ENCODE results near the gene DYNC2I2. TPM values are rescaled to one million over a fixed set of nuclear protein-coding genes. Genes with fewer than 3 reads are reported as not detected.

DYNC2I2 gene
- total and polyA plus RNA-seq, 2 experiments from 2014 or later = 48.7 to 78.3 TPM

DNA sequence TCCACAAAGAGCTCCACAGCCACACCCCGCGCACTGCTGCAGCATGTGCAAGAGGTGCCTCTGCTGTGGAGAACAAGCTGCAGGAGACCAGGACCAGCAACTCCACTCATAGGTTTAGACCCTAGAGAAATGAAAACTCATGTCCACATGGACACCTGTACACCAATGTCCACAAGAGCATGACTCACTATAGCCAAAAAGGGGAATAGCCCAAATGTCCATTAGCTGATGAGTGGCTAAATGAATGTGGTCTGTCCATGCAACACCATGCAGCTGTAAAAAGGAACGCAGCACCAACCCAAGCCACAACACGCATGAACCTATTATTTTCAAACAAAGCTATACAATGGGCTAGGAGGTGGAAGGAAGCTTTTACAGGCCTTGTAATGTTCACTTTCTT, 18.1 kb downstream of the DYNC2I2 start:
- H3K9me2 ChIP-seq (ENCODE audit: insufficient read depth) = no peaks in the 10 kb centered on the region
- H3K9me3 Mint-ChIP-seq = no peaks in the 10 kb centered on the region
- no peak overlapping the region for H3K4me3 Mint-ChIP-seq
- H3K36me3 Mint-ChIP-seq (ENCODE audit: low read depth) = peaks cover 26% of the 10 kb centered on the region
- no peak overlapping the region for H3K4me2 ChIP-seq
- H3K4me1 Mint-ChIP-seq = peaks cover 9% of the 10 kb centered on the region
- peaks cover 16% of the 10 kb centered on the region for H3K27me3 Mint-ChIP-seq (ENCODE audit: insufficient read depth, low read depth, poor library complexity)
- 0 out of 2 replicates have a peak, but pooled peaks cover 8% of the 10 kb centered on the region for H3K4me1 ChIP-seq (ENCODE audit: insufficient read depth)
- H4K20me1 ChIP-seq (replicated peaks; ENCODE audit: insufficient read depth) = no peaks in the 10 kb centered on the region; the same call in none of the 2 replicates
- H3K27ac Mint-ChIP-seq = no peak overlapping the region
- H3F3A ChIP-seq (replicated peaks; ENCODE audit: low read depth) = no peaks in the 10 kb centered on the region; the same call in 1 of the 2 replicates
- no peaks in the 10 kb centered on the region for H3K27me3 ChIP-seq (ENCODE audit: insufficient read depth)
- peaks cover 5% of the 10 kb centered on the region; the same call in 1 of the 2 replicates for H3K36me3 ChIP-seq (ENCODE audit: insufficient read depth)
- no peak for ATAC-seq
- no peak overlapping the region for H3K27ac ChIP-seq (ENCODE audit: low read depth)
- H3K4me3 ChIP-seq = no peak overlapping the region
- no peak overlapping the region for H2AFZ ChIP-seq
- H3K79me2 ChIP-seq (replicated peaks; ENCODE audit: insufficient read depth) = no peaks in the 10 kb centered on the region
- DNase-seq (ENCODE audit: low spot score) = no peak
- TF ChIP-seq POLR2AphosphoS5 (IDR thresholded peaks at IDR 0.05; ENCODE audit: low read depth) (no peak), NANOG (IDR thresholded peaks at IDR 0.05; ENCODE audit: borderline replicate concordance) (no peak), ZNF331 (CRISPR knock-in tag; IDR thresholded peaks at IDR 0.05; ENCODE audit: low read depth) (no peak), EZH2 (IDR thresholded peaks at IDR 0.05; ENCODE audit: low read depth, unreplicated experiment) (no peak), CREB1 (CRISPR knock-in tag; IDR thresholded peaks at IDR 0.05; ENCODE audit: low read depth) (no peak), JUNB (IDR thresholded peaks at IDR 0.05; ENCODE audit: unreplicated experiment) (no peak), STAT1 (IDR thresholded peaks at IDR 0.05; ENCODE audit: unreplicated experiment) (no peak)
- TF ChIP-seq, protein P1, sequence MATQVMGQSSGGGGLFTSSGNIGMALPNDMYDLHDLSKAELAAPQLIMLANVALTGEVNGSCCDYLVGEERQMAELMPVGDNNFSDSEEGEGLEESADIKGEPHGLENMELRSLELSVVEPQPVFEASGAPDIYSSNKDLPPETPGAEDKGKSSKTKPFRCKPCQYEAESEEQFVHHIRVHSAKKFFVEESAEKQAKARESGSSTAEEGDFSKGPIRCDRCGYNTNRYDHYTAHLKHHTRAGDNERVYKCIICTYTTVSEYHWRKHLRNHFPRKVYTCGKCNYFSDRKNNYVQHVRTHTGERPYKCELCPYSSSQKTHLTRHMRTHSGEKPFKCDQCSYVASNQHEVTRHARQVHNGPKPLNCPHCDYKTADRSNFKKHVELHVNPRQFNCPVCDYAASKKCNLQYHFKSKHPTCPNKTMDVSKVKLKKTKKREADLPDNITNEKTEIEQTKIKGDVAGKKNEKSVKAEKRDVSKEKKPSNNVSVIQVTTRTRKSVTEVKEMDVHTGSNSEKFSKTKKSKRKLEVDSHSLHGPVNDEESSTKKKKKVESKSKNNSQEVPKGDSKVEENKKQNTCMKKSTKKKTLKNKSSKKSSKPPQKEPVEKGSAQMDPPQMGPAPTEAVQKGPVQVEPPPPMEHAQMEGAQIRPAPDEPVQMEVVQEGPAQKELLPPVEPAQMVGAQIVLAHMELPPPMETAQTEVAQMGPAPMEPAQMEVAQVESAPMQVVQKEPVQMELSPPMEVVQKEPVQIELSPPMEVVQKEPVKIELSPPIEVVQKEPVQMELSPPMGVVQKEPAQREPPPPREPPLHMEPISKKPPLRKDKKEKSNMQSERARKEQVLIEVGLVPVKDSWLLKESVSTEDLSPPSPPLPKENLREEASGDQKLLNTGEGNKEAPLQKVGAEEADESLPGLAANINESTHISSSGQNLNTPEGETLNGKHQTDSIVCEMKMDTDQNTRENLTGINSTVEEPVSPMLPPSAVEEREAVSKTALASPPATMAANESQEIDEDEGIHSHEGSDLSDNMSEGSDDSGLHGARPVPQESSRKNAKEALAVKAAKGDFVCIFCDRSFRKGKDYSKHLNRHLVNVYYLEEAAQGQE (IDR thresholded peaks at IDR 0.05; ENCODE audit: unreplicated experiment) = no peak
- TF ChIP-seq, protein P2, sequence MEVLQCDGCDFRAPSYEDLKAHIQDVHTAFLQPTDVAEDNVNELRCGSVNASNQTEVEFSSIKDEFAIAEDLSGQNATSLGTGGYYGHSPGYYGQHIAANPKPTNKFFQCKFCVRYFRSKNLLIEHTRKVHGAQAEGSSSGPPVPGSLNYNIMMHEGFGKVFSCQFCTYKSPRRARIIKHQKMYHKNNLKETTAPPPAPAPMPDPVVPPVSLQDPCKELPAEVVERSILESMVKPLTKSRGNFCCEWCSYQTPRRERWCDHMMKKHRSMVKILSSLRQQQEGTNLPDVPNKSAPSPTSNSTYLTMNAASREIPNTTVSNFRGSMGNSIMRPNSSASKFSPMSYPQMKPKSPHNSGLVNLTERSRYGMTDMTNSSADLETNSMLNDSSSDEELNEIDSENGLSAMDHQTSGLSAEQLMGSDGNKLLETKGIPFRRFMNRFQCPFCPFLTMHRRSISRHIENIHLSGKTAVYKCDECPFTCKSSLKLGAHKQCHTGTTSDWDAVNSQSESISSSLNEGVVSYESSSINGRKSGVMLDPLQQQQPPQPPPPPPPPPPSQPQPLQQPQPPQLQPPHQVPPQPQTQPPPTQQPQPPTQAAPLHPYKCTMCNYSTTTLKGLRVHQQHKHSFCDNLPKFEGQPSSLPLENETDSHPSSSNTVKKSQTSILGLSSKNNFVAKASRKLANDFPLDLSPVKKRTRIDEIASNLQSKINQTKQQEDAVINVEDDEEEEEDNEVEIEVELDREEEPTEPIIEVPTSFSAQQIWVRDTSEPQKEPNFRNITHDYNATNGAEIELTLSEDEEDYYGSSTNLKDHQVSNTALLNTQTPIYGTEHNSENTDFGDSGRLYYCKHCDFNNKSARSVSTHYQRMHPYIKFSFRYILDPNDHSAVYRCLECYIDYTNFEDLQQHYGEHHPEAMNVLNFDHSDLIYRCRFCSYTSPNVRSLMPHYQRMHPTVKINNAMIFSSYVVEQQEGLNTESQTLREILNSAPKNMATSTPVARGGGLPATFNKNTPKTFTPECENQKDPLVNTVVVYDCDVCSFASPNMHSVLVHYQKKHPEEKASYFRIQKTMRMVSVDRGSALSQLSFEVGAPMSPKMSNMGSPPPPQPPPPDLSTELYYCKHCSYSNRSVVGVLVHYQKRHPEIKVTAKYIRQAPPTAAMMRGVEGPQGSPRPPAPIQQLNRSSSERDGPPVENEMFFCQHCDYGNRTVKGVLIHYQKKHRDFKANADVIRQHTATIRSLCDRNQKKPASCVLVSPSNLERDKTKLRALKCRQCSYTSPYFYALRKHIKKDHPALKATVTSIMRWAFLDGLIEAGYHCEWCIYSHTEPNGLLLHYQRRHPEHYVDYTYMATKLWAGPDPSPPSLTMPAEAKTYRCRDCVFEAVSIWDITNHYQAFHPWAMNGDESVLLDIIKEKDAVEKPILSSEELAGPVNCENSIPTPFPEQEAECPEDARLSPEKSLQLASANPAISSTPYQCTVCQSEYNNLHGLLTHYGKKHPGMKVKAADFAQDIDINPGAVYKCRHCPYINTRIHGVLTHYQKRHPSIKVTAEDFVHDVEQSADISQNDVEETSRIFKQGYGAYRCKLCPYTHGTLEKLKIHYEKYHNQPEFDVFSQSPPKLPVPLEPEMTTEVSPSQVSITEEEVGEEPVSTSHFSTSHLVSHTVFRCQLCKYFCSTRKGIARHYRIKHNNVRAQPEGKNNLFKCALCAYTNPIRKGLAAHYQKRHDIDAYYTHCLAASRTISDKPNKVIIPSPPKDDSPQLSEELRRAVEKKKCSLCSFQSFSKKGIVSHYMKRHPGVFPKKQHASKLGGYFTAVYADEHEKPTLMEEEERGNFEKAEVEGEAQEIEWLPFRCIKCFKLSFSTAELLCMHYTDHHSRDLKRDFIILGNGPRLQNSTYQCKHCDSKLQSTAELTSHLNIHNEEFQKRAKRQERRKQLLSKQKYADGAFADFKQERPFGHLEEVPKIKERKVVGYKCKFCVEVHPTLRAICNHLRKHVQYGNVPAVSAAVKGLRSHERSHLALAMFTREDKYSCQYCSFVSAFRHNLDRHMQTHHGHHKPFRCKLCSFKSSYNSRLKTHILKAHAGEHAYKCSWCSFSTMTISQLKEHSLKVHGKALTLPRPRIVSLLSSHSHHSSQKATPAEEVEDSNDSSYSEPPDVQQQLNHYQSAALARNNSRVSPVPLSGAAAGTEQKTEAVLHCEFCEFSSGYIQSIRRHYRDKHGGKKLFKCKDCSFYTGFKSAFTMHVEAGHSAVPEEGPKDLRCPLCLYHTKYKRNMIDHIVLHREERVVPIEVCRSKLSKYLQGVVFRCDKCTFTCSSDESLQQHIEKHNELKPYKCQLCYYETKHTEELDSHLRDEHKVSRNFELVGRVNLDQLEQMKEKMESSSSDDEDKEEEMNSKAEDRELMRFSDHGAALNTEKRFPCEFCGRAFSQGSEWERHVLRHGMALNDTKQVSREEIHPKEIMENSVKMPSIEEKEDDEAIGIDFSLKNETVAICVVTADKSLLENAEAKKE (CRISPR knock-in tag; IDR thresholded peaks at IDR 0.05) = no peak
- TF ChIP-seq, protein P3, sequence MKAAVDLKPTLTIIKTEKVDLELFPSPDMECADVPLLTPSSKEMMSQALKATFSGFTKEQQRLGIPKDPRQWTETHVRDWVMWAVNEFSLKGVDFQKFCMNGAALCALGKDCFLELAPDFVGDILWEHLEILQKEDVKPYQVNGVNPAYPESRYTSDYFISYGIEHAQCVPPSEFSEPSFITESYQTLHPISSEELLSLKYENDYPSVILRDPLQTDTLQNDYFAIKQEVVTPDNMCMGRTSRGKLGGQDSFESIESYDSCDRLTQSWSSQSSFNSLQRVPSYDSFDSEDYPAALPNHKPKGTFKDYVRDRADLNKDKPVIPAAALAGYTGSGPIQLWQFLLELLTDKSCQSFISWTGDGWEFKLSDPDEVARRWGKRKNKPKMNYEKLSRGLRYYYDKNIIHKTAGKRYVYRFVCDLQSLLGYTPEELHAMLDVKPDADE (IDR thresholded peaks at IDR 0.05) = no peak
